ENCODE data around the gene CFAP43. TPM values are rescaled to one million over a fixed set of nuclear protein-coding genes. Genes with fewer than 3 reads are reported as not detected.

The CFAP43 gene, protein sequence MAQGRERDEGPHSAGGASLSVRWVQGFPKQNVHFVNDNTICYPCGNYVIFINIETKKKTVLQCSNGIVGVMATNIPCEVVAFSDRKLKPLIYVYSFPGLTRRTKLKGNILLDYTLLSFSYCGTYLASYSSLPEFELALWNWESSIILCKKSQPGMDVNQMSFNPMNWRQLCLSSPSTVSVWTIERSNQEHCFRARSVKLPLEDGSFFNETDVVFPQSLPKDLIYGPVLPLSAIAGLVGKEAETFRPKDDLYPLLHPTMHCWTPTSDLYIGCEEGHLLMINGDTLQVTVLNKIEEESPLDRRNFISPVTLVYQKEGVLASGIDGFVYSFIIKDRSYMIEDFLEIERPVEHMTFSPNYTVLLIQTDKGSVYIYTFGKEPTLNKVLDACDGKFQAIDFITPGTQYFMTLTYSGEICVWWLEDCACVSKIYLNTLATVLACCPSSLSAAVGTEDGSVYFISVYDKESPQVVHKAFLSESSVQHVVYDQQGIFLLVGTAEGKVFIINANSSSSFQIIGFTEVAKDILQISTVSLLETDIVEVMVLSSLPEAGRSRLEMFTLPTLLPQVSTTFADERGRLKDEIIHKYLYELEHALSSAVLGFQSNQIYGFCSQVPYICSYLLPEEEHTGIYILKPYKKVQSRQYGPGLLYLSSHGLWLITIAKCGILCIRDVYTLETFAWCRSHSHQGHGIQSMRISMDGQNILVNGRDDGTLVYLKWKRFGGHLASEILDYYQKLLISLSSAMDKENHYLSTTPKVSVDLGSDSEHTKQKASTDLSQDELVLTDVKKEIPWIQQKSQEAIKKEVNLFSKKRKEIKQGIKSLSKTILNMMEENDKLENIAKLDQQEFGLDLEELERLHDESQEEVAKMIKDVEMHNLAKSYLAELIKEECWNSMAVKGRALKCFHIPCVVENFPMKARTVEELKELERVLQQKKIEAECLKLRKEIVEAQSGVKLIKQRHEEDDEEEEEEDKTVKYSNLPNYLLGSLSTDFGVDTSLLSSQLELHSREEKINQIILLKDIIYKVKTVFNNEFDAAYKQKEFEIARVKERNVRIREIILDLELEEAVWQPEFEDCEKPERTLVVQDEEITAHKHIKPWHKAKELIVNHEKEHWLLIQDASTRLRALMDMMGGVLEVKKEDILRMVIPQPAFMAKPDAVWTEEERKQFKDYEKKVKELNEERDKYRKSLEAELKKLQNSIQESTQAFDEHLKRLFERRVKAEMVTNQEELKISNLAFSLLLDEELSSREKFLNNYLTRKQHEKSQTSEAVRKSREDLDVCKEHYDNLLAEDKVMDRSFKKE (N-terminal part only)
- total RNA-seq (10 to 100 TPM; 15.0 to 42.5 TPM), polyA plus RNA-seq (ENCODE audit: insufficient read length in 2 of 2) (10 to 100 TPM; 13.4 to 15.7 TPM)
- long read RNA-seq, donor 1, partial matches to known transcripts, result 60 of 120 reads
- long read RNA-seq, donor 1, other reads (novel, unspliced or antisense), result 59 of 120 reads
- long read RNA-seq, donor 2, result 0 reads
- long read RNA-seq, donor 3, result 0 reads
- long read RNA-seq, donor 4, partial matches to known transcripts, result 317 of 578 reads
- long read RNA-seq, donor 4, other reads (novel, unspliced or antisense), result 261 of 578 reads

- peak within 1 kb of the TSS; percentile 77 for H3K4me3 ChIP-seq (ENCODE audit: low read depth, low read length)
- no peak within 1 kb of the TSS for H3K27ac ChIP-seq (ENCODE audit: low read depth, low read length)
- under 1% methylated on average over 59 of the region's 60 CpGs for WGBS (ENCODE audit: insufficient coverage)
- H3K27me3 ChIP-seq (ENCODE audit: control insufficient read depth, insufficient read depth, low read length), result no peaks in the 10 kb centered on the region
- peaks cover 11% of the 10 kb centered on the region for H3K4me1 ChIP-seq (ENCODE audit: control insufficient read depth, insufficient read depth, low read length)
- H3K9me3 ChIP-seq (ENCODE audit: control insufficient read depth, insufficient read depth, low read length), result peaks cover 6% of the 10 kb centered on the region
- peak; percentile 87 to 99 (median 93) for DNase-seq (ENCODE audit: low read depth in 4 of 6, low spot score in 6 of 6)
- no peaks in the 10 kb centered on the region for H3K36me3 ChIP-seq (ENCODE audit: control insufficient read depth, insufficient read depth, low read length)
Measured at GRCh38 chr10:104231784-104232612, at the start of gene CFAP43. CFAP43 (minus strand) TSS chr10:104232364; CDS start chr10:104232246, 118 bp downstream.

GRCh38 chr10:104281694-104282093, 49.5 kb upstream of the CFAP43 start:
- Histone ChIP-seq H3K27me3 (ENCODE audit: control insufficient read depth, insufficient read depth, low read length) (no peaks in the 10 kb centered on the region), H3K9me3 (ENCODE audit: control insufficient read depth, insufficient read depth, low read length) (no peaks in the 10 kb centered on the region), H3K27ac (ENCODE audit: low read depth, low read length) (no peak overlapping the region), H3K36me3 (ENCODE audit: control insufficient read depth, insufficient read depth, low read length) (no peaks in the 10 kb centered on the region), H3K4me3 (ENCODE audit: low read depth, low read length) (no peak overlapping the region), H3K4me1 (ENCODE audit: control insufficient read depth, insufficient read depth, low read length) (no peaks in the 10 kb centered on the region)
- DNase-seq (ENCODE audit: low read depth in 4 of 6, low spot score in 6 of 6), result no peak
- 81% methylated on average over 3 of the region's 3 CpGs for WGBS (ENCODE audit: insufficient coverage)

- no peak overlapping the region for H3K4me3 ChIP-seq (ENCODE audit: low read depth, low read length)
- no peak for DNase-seq (ENCODE audit: low read depth in 4 of 6, low spot score in 6 of 6)
- no peaks in the 10 kb centered on the region for H3K9me3 ChIP-seq (ENCODE audit: control insufficient read depth, insufficient read depth, low read length)
- H3K27ac ChIP-seq (ENCODE audit: low read depth, low read length), result no peak overlapping the region
- H3K4me1 ChIP-seq (ENCODE audit: control insufficient read depth, insufficient read depth, low read length), result peaks cover 8% of the 10 kb centered on the region
- H3K27me3 ChIP-seq (ENCODE audit: control insufficient read depth, insufficient read depth, low read length), result peaks cover 9% of the 10 kb centered on the region
- WGBS (ENCODE audit: insufficient coverage), result no CpG with 5 or more reads among the region's 3 CpGs
- no peaks in the 10 kb centered on the region for H3K36me3 ChIP-seq (ENCODE audit: control insufficient read depth, insufficient read depth, low read length)
Measured at GRCh38 chr10:104279550-104280259, 47.5 kb upstream of the CFAP43 start.

GRCh38 chr10:104277785-104278184, 45.6 kb upstream of the CFAP43 start:
- Histone ChIP-seq H3K27ac (ENCODE audit: low read depth, low read length) (no peak overlapping the region), H3K9me3 (ENCODE audit: control insufficient read depth, insufficient read depth, low read length) (no peaks in the 10 kb centered on the region), H3K36me3 (ENCODE audit: control insufficient read depth, insufficient read depth, low read length) (no peaks in the 10 kb centered on the region), H3K4me3 (ENCODE audit: low read depth, low read length) (no peak overlapping the region), H3K4me1 (ENCODE audit: control insufficient read depth, insufficient read depth, low read length) (peaks cover 11% of the 10 kb centered on the region), H3K27me3 (ENCODE audit: control insufficient read depth, insufficient read depth, low read length) (peaks cover 18% of the 10 kb centered on the region)
- no peak for DNase-seq (ENCODE audit: low read depth in 4 of 6, low spot score in 6 of 6)
- no CpG with 5 or more reads among the region's 2 CpGs for WGBS (ENCODE audit: insufficient coverage)

GRCh38 chr10:104276192-104276591, 44.0 kb upstream of the CFAP43 start:
- Histone ChIP-seq H3K36me3 (ENCODE audit: control insufficient read depth, insufficient read depth, low read length) (no peaks in the 10 kb centered on the region), H3K4me1 (ENCODE audit: control insufficient read depth, insufficient read depth, low read length) (peaks cover 11% of the 10 kb centered on the region), H3K9me3 (ENCODE audit: control insufficient read depth, insufficient read depth, low read length) (no peaks in the 10 kb centered on the region), H3K4me3 (ENCODE audit: low read depth, low read length) (no peak overlapping the region), H3K27me3 (ENCODE audit: control insufficient read depth, insufficient read depth, low read length) (peaks cover 18% of the 10 kb centered on the region), H3K27ac (ENCODE audit: low read depth, low read length) (no peak overlapping the region)
- DNase-seq (ENCODE audit: low read depth in 4 of 6, low spot score in 6 of 6), result no peak
- WGBS (ENCODE audit: insufficient coverage), result 86% methylated on average over 1 of the region's 1 CpG

DNA sequence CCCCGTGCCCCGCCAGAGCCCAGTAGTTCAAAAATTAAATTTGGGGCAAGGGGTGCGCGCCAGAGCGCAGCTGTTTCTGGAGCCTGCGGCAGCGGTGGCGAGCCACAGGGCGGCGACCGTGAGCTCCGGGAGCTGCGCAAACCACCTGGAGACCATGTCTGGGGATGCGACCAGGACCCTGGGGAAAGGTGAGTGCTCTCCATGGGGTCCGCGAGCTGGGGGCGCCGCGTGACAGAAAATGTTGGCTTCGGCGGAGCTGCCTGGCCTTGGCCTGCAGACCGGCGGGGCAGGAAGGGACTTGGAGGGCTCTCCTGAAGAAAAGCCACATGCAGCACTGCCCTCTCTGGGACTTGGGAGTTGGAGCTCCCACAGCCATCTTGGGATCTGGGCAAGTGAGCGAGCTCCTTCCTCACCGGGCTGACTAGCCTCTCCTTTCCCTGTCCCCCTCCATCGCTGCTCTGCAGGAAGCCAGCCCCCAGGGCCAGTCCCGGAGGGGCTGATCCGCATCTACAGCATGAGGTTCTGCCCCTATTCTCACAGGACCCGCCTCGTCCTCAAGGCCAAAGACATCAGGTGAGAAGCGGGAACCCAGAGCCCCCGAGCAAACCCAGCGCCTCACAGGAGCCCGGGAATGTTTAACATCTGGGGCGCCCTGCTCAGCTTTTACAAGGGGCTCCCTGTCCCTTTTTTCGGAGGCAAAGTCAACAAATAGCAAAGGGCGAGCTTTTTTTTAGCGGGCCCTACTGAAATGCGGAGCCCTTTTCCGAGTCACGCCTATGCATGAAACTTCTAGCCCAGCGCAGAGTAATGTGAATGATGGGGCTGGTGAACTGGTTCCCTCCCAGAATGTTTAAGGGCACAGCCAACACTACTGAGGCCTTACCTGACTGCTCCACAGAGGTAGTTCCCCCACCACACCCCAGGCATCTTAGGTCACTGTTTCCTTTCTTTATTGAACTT, 42.9 kb upstream of the CFAP43 start:
- WGBS (ENCODE audit: insufficient coverage), result 18% methylated on average over 42 of the region's 42 CpGs
- no peak overlapping the region for H3K27ac ChIP-seq (ENCODE audit: low read depth, low read length)
- DNase-seq (ENCODE audit: low read depth in 4 of 6, low spot score in 6 of 6), result peak in 2 of 6 donors; percentile 48 to 58

GRCh38 chr10:104273899-104274575, 41.9 kb upstream of the CFAP43 start:
- H3K9me3 ChIP-seq (ENCODE audit: control insufficient read depth, insufficient read depth, low read length), result no peaks in the 10 kb centered on the region
- DNase-seq (ENCODE audit: low read depth in 4 of 6, low spot score in 6 of 6), result no peak
- H3K4me3 ChIP-seq (ENCODE audit: low read depth, low read length), result no peak overlapping the region
- H3K4me1 ChIP-seq (ENCODE audit: control insufficient read depth, insufficient read depth, low read length), result peaks cover 13% of the 10 kb centered on the region
- 60% methylated on average over 3 of the region's 4 CpGs for WGBS (ENCODE audit: insufficient coverage)
- H3K36me3 ChIP-seq (ENCODE audit: control insufficient read depth, insufficient read depth, low read length), result no peaks in the 10 kb centered on the region
- no peak overlapping the region for H3K27ac ChIP-seq (ENCODE audit: low read depth, low read length)
- peaks cover 18% of the 10 kb centered on the region for H3K27me3 ChIP-seq (ENCODE audit: control insufficient read depth, insufficient read depth, low read length)

More for the DNA sequence above, 42.9 kb upstream of the CFAP43 start:
- Histone ChIP-seq H3K36me3 (ENCODE audit: control insufficient read depth, insufficient read depth, low read length) (no peaks in the 10 kb centered on the region), H3K4me3 (ENCODE audit: low read depth, low read length) (peak overlapping the region; percentile 29), H3K27me3 (ENCODE audit: control insufficient read depth, insufficient read depth, low read length) (peaks cover 18% of the 10 kb centered on the region), H3K4me1 (ENCODE audit: control insufficient read depth, insufficient read depth, low read length) (peaks cover 11% of the 10 kb centered on the region), H3K9me3 (ENCODE audit: control insufficient read depth, insufficient read depth, low read length) (no peaks in the 10 kb centered on the region)
